GM18868 (cell line): Measurements from ENCODE around the gene BLVRB.
A peak's percentile ranks its signal among the peaks of the same experiment; 100 is the strongest.
"Not testable (repeated sequence)": the region's sequence is repeated elsewhere in the genome, so short reads cannot be mapped to it uniquely, and the experiment has no call there.

Source experiments
- ATAC-seq: cut with Tn5 transposase; IDR thresholded peaks from one replicate; pipeline ENCODE4 v1.9.1; 2021; ENCODE audit warnings: mild to moderate bottlenecking, moderate library complexity; ENCODE audit not compliant: unreplicated experiment

BLVRB gene

GRCh38 chr19:40489882-40490230, 24.3 kb upstream of the BLVRB start:
- ATAC-seq, result no peak

- ATAC-seq, result no peak
Measured at GRCh38 chr19:40486017-40486416, 20.5 kb upstream of the BLVRB start.

GRCh38 chr19:40475878-40476644, 10.5 kb upstream of the BLVRB start:
- ATAC-seq, result not testable (repeated sequence)

GRCh38 chr19:40474737-40475136, 9.2 kb upstream of the BLVRB start:
- no peak for ATAC-seq

GRCh38 chr19:40472516-40472915, 7.0 kb upstream of the BLVRB start:
- ATAC-seq, result no peak

GRCh38 chr19:40471111-40471510, 5.6 kb upstream of the BLVRB start:
- ATAC-seq, result no peak

- no peak for ATAC-seq
Measured at GRCh38 chr19:40469011-40469410, 3.5 kb upstream of the BLVRB start.

GRCh38 chr19:40466985-40467734, 1.6 kb upstream of the BLVRB start, which contains the start of gene SPTBN4:
Gene SPTBN4, plus strand, starts transcription at chr19:40467001. Its CDS starts 5,621 bp downstream, at chr19:40472622.
- no peak for ATAC-seq

GRCh38 chr19:40466219-40466984, 857 bp upstream of the BLVRB start:
- ATAC-seq, result peak; percentile 21

- no peak for ATAC-seq
Measured at GRCh38 chr19:40465025-40465556, 454 bp downstream of the BLVRB start.

- ATAC-seq, result no peak
Measured at GRCh38 chr19:40464059-40465024, 1.2 kb downstream of the BLVRB start.

- not testable (repeated sequence) for ATAC-seq
Measured at GRCh38 chr19:40463587-40464037, 1.9 kb downstream of the BLVRB start.

- ATAC-seq, result no peak
Measured at GRCh38 chr19:40461669-40462221, 3.8 kb downstream of the BLVRB start.

- no peak for ATAC-seq
Measured at GRCh38 chr19:40460185-40460584, 5.4 kb downstream of the BLVRB start.

- ATAC-seq, result no peak
Measured at GRCh38 chr19:40458597-40458974, 7.0 kb downstream of the BLVRB start.

GRCh38 chr19:40457953-40458596, 7.5 kb downstream of the BLVRB start:
- no peak for ATAC-seq

GRCh38 chr19:40457048-40457447, 8.5 kb downstream of the BLVRB start:
- ATAC-seq, result no peak

GRCh38 chr19:40453943-40454342, 11.6 kb downstream of the BLVRB start:
- ATAC-seq, result not testable (repeated sequence)

GRCh38 chr19:40453151-40453735, 12.3 kb downstream of the BLVRB start:
- no peak for ATAC-seq
